Measurements from ENCODE around the gene TPSB2. TPM values are rescaled to one million over a fixed set of nuclear protein-coding genes. Genes with fewer than 3 reads are reported as not detected.

TPSB2 gene
- total RNA-seq, 4 donors from 2014 or later, result 4.1 to 108 (median 29.0) TPM

GRCh38 chr16:1215574-1216295 lies 14.2 kb downstream of the TPSB2 start:
- intact Hi-C loops (cut with DNase I; ENCODE audit: low total_unique reads), result no loop called here
- Histone ChIP-seq H3K36me3 (no peaks in the 10 kb centered on the region), H3K9me3 (no peaks in the 10 kb centered on the region), H3K4me1 (no peaks in the 10 kb centered on the region), H3K4me3 (no peak overlapping the region), H3K27me3 (no peaks in the 10 kb centered on the region), H3K27ac (no peak overlapping the region)
- TF ChIP-seq POLR2A (IDR thresholded peaks at IDR 0.05) (no peak), CTCF (IDR thresholded peaks at IDR 0.05) (no peak)
- no peak for DNase-seq

GRCh38 chr16:1214719-1215118 lies 15.3 kb downstream of the TPSB2 start:
- Histone ChIP-seq H3K9me3 (no peaks in the 10 kb centered on the region), H3K27ac (no peak overlapping the region), H3K27me3 (no peaks in the 10 kb centered on the region), H3K4me1 (no peaks in the 10 kb centered on the region), H3K36me3 (no peaks in the 10 kb centered on the region), H3K4me3 (no peak overlapping the region)
- TF ChIP-seq POLR2A (IDR thresholded peaks at IDR 0.05) (no peak), CTCF (IDR thresholded peaks at IDR 0.05) (no peak)
- no peak for DNase-seq
- intact Hi-C loops (cut with DNase I; ENCODE audit: low total_unique reads), result no loop called here

- intact Hi-C loops (cut with DNase I; ENCODE audit: low total_unique reads), result no loop called here
- TF ChIP-seq CTCF (IDR thresholded peaks at IDR 0.05) (no peak), POLR2A (IDR thresholded peaks at IDR 0.05) (no peak)
- Histone ChIP-seq H3K4me3 (no peak overlapping the region), H3K27me3 (no peaks in the 10 kb centered on the region), H3K9me3 (no peaks in the 10 kb centered on the region), H3K4me1 (no peaks in the 10 kb centered on the region), H3K36me3 (no peaks in the 10 kb centered on the region), H3K27ac (no peak overlapping the region)
- no peak for DNase-seq
These were observed 16.1 kb downstream of the TPSB2 start for GRCh38 chr16:1213796-1214372.

GRCh38 chr16:1213231-1213630 lies 16.8 kb downstream of the TPSB2 start:
- DNase-seq, result no peak
- intact Hi-C loops (cut with DNase I; ENCODE audit: low total_unique reads), result no loop called here
- no peak for TF ChIP-seq POLR2A (IDR thresholded peaks at IDR 0.05)
- no peak overlapping the region for H3K4me3 ChIP-seq
- H3K4me1 ChIP-seq, result no peaks in the 10 kb centered on the region
- no peak overlapping the region for H3K27ac ChIP-seq
- no peaks in the 10 kb centered on the region for H3K9me3 ChIP-seq
- no peaks in the 10 kb centered on the region for H3K27me3 ChIP-seq
- H3K36me3 ChIP-seq, result no peaks in the 10 kb centered on the region

GRCh38 chr16:1212616-1213194 lies 17.3 kb downstream of the TPSB2 start:
- no peaks in the 10 kb centered on the region for H3K27me3 ChIP-seq
- H3K4me3 ChIP-seq, result no peak overlapping the region
- no peaks in the 10 kb centered on the region for H3K9me3 ChIP-seq
- no peak overlapping the region for H3K27ac ChIP-seq
- no peaks in the 10 kb centered on the region for H3K36me3 ChIP-seq
- TF ChIP-seq POLR2A (IDR thresholded peaks at IDR 0.05) (no peak), CTCF (IDR thresholded peaks at IDR 0.05) (no peak)
- no peaks in the 10 kb centered on the region for H3K4me1 ChIP-seq
- DNase-seq, result no peak
- intact Hi-C loops (cut with DNase I; ENCODE audit: low total_unique reads), result no loop called here
